ENCODE results near the gene KNCN.

KNCN gene

GRCh38 chr1:46543382-46543760 lies 8.1 kb downstream of the KNCN start:
- DNase-seq (ENCODE audit: low spot score) = no peak
- no peak for TF ChIP-seq CTCF (IDR thresholded peaks at IDR 0.05; ENCODE audit: extremely low read depth, missing control alignments)

GRCh38 chr1:46539972-46540371 lies 11.5 kb downstream of the KNCN start:
- TF ChIP-seq CTCF (IDR thresholded peaks at IDR 0.05; ENCODE audit: extremely low read depth, missing control alignments) = no peak
- DNase-seq (ENCODE audit: low spot score) = no peak

GRCh38 chr1:46538147-46538546 lies 13.3 kb downstream of the KNCN start:
- no peak for TF ChIP-seq CTCF (IDR thresholded peaks at IDR 0.05; ENCODE audit: extremely low read depth, missing control alignments)
- DNase-seq (ENCODE audit: low spot score) = no peak

- TF ChIP-seq CTCF (IDR thresholded peaks at IDR 0.05; ENCODE audit: extremely low read depth, missing control alignments) = no peak
- DNase-seq (ENCODE audit: low spot score) = no peak
These were observed 13.8 kb downstream of the KNCN start for GRCh38 chr1:46537651-46538050.

GRCh38 chr1:46536527-46536926 lies 14.9 kb downstream of the KNCN start:
- TF ChIP-seq CTCF (IDR thresholded peaks at IDR 0.05; ENCODE audit: extremely low read depth, missing control alignments) = no peak
- DNase-seq (ENCODE audit: low spot score) = no peak

GRCh38 chr1:46535063-46535462 lies 16.4 kb downstream of the KNCN start:
- peak; percentile 75 for DNase-seq (ENCODE audit: low spot score)

GRCh38 chr1:46533179-46533864 lies 18.1 kb downstream of the KNCN start:
- TF ChIP-seq CTCF (IDR thresholded peaks at IDR 0.05; ENCODE audit: extremely low read depth, missing control alignments) = no peak
- DNase-seq (ENCODE audit: low spot score) = peak; percentile 59

More at GRCh38 chr1:46535063-46535462, 16.4 kb downstream of the KNCN start:
- TF ChIP-seq CTCF (IDR thresholded peaks at IDR 0.05; ENCODE audit: extremely low read depth, missing control alignments) = peak; percentile 38
